ENCODE data around the gene PLCB1. TPM values are rescaled to one million over a fixed set of nuclear protein-coding genes. Genes with fewer than 3 reads are reported as not detected.

PLCB1 gene
- total RNA-seq, 1 experiment from 2014 or later: 6.0 TPM

DNA sequence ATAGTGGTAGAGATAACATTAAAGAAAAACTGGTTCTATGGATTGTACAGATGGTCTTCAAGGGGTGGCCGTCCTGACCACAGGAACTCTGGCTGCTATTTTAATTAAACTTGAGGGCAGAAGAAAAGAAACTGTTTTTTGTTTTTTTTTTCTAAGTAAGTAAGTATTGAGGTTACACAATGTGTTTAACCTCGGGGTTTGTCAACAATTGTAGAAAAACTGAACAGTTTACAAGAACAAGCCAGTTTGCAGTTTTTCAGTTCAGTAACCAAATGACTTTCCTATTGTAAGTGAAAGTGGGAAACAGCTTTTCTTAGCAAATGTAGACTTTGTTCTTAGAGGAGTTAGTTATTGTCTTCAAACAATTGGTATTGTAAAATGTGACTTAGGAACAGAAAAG, 77.0 kb downstream of the PLCB1 start:
- Mint-ChIP-seq H3K4me1 (ENCODE audit: low read depth, unreplicated experiment) (no peaks in the 10 kb centered on the region), H3K27ac (ENCODE audit: unreplicated experiment) (no peak overlapping the region), H3K27me3 (ENCODE audit: unreplicated experiment) (no peaks in the 10 kb centered on the region), H3K36me3 (ENCODE audit: insufficient read depth, unreplicated experiment) (no peaks in the 10 kb centered on the region), H3K9me3 (ENCODE audit: low read depth, unreplicated experiment) (no peaks in the 10 kb centered on the region), H3K4me3 (ENCODE audit: low read depth, unreplicated experiment) (no peak overlapping the region)
- intact Hi-C loops (cut with micrococcal nuclease; ENCODE audit: unreplicated experiment): no loop called here
- CTCF ChIA-PET: no interaction called here
- no TSS peak for BruUV-seq (replicated peaks)
- no peak for DNase-seq
- TF ChIP-seq, protein P1, sequence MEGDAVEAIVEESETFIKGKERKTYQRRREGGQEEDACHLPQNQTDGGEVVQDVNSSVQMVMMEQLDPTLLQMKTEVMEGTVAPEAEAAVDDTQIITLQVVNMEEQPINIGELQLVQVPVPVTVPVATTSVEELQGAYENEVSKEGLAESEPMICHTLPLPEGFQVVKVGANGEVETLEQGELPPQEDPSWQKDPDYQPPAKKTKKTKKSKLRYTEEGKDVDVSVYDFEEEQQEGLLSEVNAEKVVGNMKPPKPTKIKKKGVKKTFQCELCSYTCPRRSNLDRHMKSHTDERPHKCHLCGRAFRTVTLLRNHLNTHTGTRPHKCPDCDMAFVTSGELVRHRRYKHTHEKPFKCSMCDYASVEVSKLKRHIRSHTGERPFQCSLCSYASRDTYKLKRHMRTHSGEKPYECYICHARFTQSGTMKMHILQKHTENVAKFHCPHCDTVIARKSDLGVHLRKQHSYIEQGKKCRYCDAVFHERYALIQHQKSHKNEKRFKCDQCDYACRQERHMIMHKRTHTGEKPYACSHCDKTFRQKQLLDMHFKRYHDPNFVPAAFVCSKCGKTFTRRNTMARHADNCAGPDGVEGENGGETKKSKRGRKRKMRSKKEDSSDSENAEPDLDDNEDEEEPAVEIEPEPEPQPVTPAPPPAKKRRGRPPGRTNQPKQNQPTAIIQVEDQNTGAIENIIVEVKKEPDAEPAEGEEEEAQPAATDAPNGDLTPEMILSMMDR (IDR thresholded peaks at IDR 0.05; ENCODE audit: unreplicated experiment): no peak

DNA sequence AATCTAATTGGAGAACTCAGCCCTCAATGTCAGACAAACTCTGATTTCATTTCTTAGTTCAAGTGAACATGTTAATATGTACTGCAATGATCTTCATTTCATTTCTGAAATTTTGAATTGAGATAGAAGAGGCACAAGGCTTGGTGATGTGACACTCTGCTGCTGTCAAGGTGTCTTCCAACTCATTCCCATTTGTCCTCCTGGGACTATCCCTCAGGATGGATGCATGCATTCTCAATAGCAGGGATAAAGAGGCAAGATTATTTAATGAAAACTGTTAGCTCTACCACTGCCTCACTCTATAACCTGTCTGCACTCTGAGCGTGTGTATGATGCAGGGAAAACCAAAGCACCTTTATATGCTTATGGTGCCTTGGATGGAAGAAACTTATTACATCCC, 78.7 kb downstream of the PLCB1 start:
- DNase-seq: no peak
- TF ChIP-seq, protein P1 (IDR thresholded peaks at IDR 0.05; ENCODE audit: unreplicated experiment): no peak
- H3K4me1 Mint-ChIP-seq (ENCODE audit: low read depth, unreplicated experiment): no peaks in the 10 kb centered on the region
- no peak overlapping the region for H3K4me3 Mint-ChIP-seq (ENCODE audit: low read depth, unreplicated experiment)
- CTCF ChIA-PET: no interaction called here
- no peak overlapping the region for H3K27ac Mint-ChIP-seq (ENCODE audit: unreplicated experiment)
- intact Hi-C loops (cut with micrococcal nuclease; ENCODE audit: unreplicated experiment): no loop called here
- no peaks in the 10 kb centered on the region for H3K36me3 Mint-ChIP-seq (ENCODE audit: insufficient read depth, unreplicated experiment)
- BruUV-seq (replicated peaks): no TSS peak
- no peaks in the 10 kb centered on the region for H3K9me3 Mint-ChIP-seq (ENCODE audit: low read depth, unreplicated experiment)
- H3K27me3 Mint-ChIP-seq (ENCODE audit: unreplicated experiment): no peaks in the 10 kb centered on the region

DNA sequence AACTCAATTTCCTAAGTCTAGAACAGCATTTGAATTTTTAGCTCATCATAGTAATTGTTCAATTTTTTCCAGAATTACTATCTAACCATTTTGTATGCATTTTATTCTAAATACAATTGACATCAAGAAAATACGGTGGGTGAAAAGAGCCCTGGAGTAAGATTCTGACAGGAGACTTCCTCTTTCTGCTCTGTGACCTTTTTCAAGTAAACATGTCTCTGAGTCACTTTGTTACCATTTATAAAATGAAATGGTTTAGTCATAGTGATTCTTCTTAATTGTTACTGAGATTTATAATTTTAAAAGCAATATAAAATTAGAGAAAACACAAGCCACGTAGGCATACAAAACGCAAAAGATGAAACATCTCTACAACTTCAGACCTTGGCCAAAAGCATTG, 80.2 kb downstream of the PLCB1 start:
- no TSS peak for BruUV-seq (replicated peaks)
- H3K4me1 Mint-ChIP-seq (ENCODE audit: low read depth, unreplicated experiment): no peaks in the 10 kb centered on the region
- H3K4me3 Mint-ChIP-seq (ENCODE audit: low read depth, unreplicated experiment): no peak overlapping the region
- peaks cover 8% of the 10 kb centered on the region for H3K27me3 Mint-ChIP-seq (ENCODE audit: unreplicated experiment)
- TF ChIP-seq, protein P1 (IDR thresholded peaks at IDR 0.05; ENCODE audit: unreplicated experiment): no peak
- intact Hi-C loops (cut with micrococcal nuclease; ENCODE audit: unreplicated experiment): no loop called here
- CTCF ChIA-PET: no interaction called here
- H3K36me3 Mint-ChIP-seq (ENCODE audit: insufficient read depth, unreplicated experiment): no peaks in the 10 kb centered on the region
- no peak overlapping the region for H3K27ac Mint-ChIP-seq (ENCODE audit: unreplicated experiment)
- H3K9me3 Mint-ChIP-seq (ENCODE audit: low read depth, unreplicated experiment): no peaks in the 10 kb centered on the region
- DNase-seq: no peak

DNA sequence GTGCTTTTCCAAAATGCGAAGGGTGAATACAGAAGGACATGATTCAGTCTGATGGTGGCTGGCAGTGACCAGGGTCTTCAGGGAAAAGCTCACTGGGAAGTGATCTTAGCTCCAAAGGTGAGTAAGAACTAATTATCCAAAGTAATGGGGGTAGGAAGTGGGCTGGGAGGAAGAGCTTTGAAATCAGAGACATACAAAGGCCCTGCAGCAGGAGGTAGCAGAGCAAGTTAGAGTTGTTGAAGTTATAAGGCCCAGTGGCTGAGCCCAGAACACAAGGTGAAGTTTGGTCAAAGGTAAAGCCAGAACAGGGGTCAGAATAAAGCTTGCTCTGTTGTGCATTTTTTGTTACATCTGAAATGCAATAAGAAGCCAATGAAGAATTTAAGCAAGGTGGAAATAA, 81.2 kb downstream of the PLCB1 start:
- H3K4me3 Mint-ChIP-seq (ENCODE audit: low read depth, unreplicated experiment): no peak overlapping the region
- no peak overlapping the region for H3K27ac Mint-ChIP-seq (ENCODE audit: unreplicated experiment)
- TF ChIP-seq, protein P1 (IDR thresholded peaks at IDR 0.05; ENCODE audit: unreplicated experiment): no peak
- BruUV-seq (replicated peaks): no TSS peak
- CTCF ChIA-PET: no interaction called here
- intact Hi-C loops (cut with micrococcal nuclease; ENCODE audit: unreplicated experiment): no loop called here
- peaks cover 18% of the 10 kb centered on the region for H3K27me3 Mint-ChIP-seq (ENCODE audit: unreplicated experiment)
- H3K36me3 Mint-ChIP-seq (ENCODE audit: insufficient read depth, unreplicated experiment): no peaks in the 10 kb centered on the region
- H3K9me3 Mint-ChIP-seq (ENCODE audit: low read depth, unreplicated experiment): no peaks in the 10 kb centered on the region
- DNase-seq: no peak
- H3K4me1 Mint-ChIP-seq (ENCODE audit: low read depth, unreplicated experiment): no peaks in the 10 kb centered on the region

Data from Calu3 (cell line).